Immature natural killer cell (primary cell): Measurements from ENCODE around the gene GALNT3. TPM values are rescaled to one million over a fixed set of nuclear protein-coding genes. Genes with fewer than 3 reads are reported as not detected.
A peak's percentile ranks its signal among the peaks of the same experiment; 100 is the strongest.

ENCODE experiments used
- DNase-seq, 3 donors: peaks; one replicate each; pipeline ENCODE4 v3.0.0; 2022; ENCODE audit warnings: mixed read lengths in 1 of 3
- H3K27ac Mint-ChIP-seq, 6 donors: one replicate each; pipeline ENCODE4 v1.8.0; 2020; ENCODE audit warnings: mixed read lengths in 6 of 6, mild to moderate bottlenecking in 5 of 6, inconsistent platforms in 4 of 6, moderate library complexity in 3 of 6
- H3K27me3 Mint-ChIP-seq, 3 donors: one replicate each; pipeline ENCODE4 v1.8.0; 2020 to 2021; ENCODE audit warnings: low read depth in 3 of 3, mild to moderate bottlenecking in 3 of 3, mixed read lengths in 3 of 3, moderate library complexity in 3 of 3, inconsistent platforms in 1 of 3
- H3K36me3 Mint-ChIP-seq, 3 donors: one replicate each; pipeline ENCODE4 v1.8.0; 2020; ENCODE audit warnings: mixed read lengths in 3 of 3, inconsistent platforms in 2 of 3, mild to moderate bottlenecking in 2 of 3
- H3K4me1 Mint-ChIP-seq, 2 donors: one replicate each; pipeline ENCODE4 v1.8.0; 2020; ENCODE audit warnings: inconsistent platforms in 2 of 2, mild to moderate bottlenecking in 2 of 2, mixed read lengths in 2 of 2, moderate library complexity in 1 of 2
- H3K4me3 Mint-ChIP-seq, 5 donors: one replicate each; pipeline ENCODE4 v1.8.0; 2020; ENCODE audit warnings: mild to moderate bottlenecking in 5 of 5, mixed read lengths in 5 of 5, inconsistent platforms in 3 of 5, moderate library complexity in 3 of 5
- H3K9me3 Mint-ChIP-seq, 6 donors: one replicate each; pipeline ENCODE4 v1.8.0; 2020; ENCODE audit warnings: mild to moderate bottlenecking in 6 of 6, mixed read lengths in 6 of 6, inconsistent platforms in 4 of 6, moderate library complexity in 3 of 6
- polyA plus RNA-seq, 3 donors: library from polyadenylated mRNA; unstranded; fragments of 300-500 nt; fragmentation: Illumina TruSeq; gene quantifications; one replicate each; pipeline ENCODE4 v1.2.3, GENCODE V29; 2021

GALNT3 gene
- polyA plus RNA-seq, 3 donors from 2014 or later = 7.2 to 7.6 (median 7.4) TPM

DNA sequence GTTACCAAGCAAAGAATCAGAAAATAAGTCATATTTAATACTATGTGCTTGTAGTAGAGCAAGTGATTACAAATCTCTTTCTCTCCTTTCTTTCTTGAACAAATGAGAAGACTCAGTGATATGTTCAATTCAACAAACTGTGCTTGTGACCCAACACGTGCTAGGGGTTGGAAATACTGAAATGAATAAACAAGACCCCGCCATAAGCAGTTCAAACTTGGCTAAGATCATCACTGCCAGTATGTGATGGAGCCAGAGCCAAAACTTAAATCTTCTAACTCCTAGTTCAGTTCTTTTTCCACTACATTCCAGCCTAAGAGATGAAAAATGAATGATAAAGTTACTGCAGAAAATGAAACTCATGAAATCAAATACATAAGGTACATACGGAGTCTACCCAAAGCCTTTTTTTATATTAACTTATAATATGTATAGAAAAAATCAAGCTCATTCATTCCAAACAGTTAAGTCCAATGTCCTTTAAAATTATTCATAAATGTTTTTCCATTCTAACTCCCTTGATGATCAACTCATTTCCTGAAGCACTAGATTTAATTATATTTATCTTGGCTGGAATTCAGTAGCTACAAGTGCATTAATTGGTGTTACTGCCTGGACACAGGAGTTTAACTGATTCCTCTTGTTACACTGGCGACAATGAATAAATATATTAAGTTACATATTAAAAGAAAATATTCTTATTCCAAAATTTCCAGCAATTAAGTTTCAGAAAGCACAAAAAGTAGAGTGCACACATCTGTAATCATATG, 36.0 kb downstream of the GALNT3 start:
- Mint-ChIP-seq H3K36me3 (peaks cover 12 to 37% (median 14%) of the 10 kb centered on the region in 3 donors), H3K4me3 (no peak overlapping the region), H3K27me3 (no peaks in the 10 kb centered on the region), H3K4me1 (peaks cover 0 to 2% of the 10 kb centered on the region in 2 donors), H3K9me3 (no peaks in the 10 kb centered on the region), H3K27ac (no peak overlapping the region)
- DNase-seq = no peak

DNA sequence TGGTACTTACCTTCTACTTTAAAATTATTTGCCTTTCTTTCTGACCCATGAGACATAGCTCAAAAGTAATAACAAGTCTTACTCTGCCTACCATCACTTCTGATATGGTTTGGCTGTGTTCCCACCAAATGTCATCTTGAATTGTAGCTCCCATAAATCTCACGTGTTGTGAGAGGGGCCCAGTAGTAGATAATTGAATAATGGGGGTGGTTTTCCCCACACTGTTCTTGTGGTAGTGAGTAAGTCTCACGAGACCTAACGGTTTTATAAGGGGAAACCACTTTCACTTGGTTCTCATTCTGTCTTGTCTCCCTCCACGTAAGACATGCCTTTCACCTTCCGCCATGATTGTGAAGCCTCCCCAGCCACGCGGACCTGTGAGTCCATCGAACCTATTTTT, 47.5 kb downstream of the GALNT3 start:
- Mint-ChIP-seq H3K36me3 (peaks cover 17 to 48% (median 27%) of the 10 kb centered on the region in 3 donors), H3K4me3 (no peak overlapping the region), H3K4me1 (peaks cover 3 to 9% of the 10 kb centered on the region in 2 donors), H3K27ac (no peak overlapping the region), H3K9me3 (peaks cover 0 to 2% (median 0%) of the 10 kb centered on the region in 6 donors), H3K27me3 (no peaks in the 10 kb centered on the region)
- DNase-seq = no peak

DNA sequence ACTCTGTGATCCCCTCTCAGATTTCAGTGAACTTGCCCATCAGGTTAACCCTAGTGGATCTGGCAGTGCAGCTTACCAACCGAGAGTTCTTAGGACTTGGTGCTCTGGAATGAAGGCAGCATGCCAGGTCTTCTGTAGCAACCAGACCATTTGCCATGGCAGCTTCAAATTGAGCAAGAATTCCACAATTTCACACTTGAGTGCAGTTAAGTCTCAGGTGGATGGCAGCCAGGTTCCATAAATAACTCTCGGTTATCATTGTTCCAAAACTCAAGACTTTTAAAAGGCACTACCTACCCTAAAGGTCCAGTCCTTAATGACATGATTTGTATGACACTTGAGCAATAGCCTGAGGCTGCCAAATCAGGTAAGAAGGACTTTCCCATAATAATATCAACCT, 48.1 kb downstream of the GALNT3 start:
- H3K36me3 Mint-ChIP-seq = peaks cover 17 to 51% (median 27%) of the 10 kb centered on the region in 3 donors
- no peaks in the 10 kb centered on the region for H3K27me3 Mint-ChIP-seq
- no peak for DNase-seq
- peaks cover 0 to 2% (median 0%) of the 10 kb centered on the region in 6 donors for H3K9me3 Mint-ChIP-seq
- peak overlapping the region in 1 of 6 donors; percentile 36 for H3K27ac Mint-ChIP-seq
- H3K4me3 Mint-ChIP-seq = no peak overlapping the region
- peaks cover 3 to 9% of the 10 kb centered on the region in 2 donors for H3K4me1 Mint-ChIP-seq

DNA sequence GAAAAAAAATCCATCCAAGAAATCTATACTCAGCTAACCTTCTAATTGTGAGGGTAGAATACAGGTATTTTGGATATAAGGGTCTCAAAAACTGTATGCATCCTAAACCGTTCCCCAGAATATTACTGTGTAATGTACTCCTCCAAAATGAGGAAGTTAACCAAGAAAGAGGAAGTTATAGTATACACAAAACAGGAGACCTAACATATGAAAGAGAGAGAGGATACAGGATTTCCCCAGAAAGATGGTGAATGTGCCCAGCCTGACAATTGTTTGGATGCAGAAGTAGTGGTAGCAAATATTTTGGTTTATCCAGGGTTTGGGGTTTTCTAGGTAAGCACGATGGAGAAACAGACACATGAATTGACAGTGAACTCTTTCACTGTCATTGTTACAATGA, 50.6 kb downstream of the GALNT3 start:
- Mint-ChIP-seq H3K4me3 (no peak overlapping the region), H3K27ac (peak overlapping the region in 3 of 6 donors; percentile 8 to 65 (median 26))

DNA sequence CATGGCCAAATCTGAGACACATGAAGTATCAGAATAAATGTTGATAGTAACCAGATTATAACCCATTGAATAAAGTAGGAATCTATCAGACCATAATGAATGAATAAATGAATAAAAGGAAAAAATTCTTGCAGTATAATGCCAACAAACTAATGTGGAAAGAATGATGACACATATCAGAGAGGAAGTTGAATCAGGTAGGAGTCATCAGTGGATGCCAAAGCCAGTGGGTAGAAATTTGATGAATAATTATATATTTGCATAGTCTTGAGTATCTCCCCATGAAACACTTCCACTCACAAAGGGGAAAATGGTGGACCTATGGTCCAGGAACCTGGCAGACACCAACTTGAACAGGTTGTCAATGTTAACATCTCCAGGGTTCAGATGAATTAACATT, 68.6 kb downstream of the GALNT3 start:
- H3K4me3 Mint-ChIP-seq = no peak overlapping the region
- H3K4me1 Mint-ChIP-seq = no peaks in the 10 kb centered on the region
- no peak overlapping the region for H3K27ac Mint-ChIP-seq
- peaks cover 0 to 3% (median 0%) of the 10 kb centered on the region in 6 donors for H3K9me3 Mint-ChIP-seq
- no peak for DNase-seq
- no peaks in the 10 kb centered on the region for H3K36me3 Mint-ChIP-seq
- H3K27me3 Mint-ChIP-seq = peaks cover 1 to 10% (median 5%) of the 10 kb centered on the region in 3 donors

More for the DNA sequence above, 50.6 kb downstream of the GALNT3 start:
- no peak for DNase-seq
- H3K9me3 Mint-ChIP-seq = peaks cover 0 to 2% (median 0%) of the 10 kb centered on the region in 6 donors
- no peaks in the 10 kb centered on the region for H3K27me3 Mint-ChIP-seq
- peaks cover 15 to 37% (median 32%) of the 10 kb centered on the region in 3 donors for H3K36me3 Mint-ChIP-seq
- peaks cover 3 to 9% of the 10 kb centered on the region in 2 donors for H3K4me1 Mint-ChIP-seq

DNA sequence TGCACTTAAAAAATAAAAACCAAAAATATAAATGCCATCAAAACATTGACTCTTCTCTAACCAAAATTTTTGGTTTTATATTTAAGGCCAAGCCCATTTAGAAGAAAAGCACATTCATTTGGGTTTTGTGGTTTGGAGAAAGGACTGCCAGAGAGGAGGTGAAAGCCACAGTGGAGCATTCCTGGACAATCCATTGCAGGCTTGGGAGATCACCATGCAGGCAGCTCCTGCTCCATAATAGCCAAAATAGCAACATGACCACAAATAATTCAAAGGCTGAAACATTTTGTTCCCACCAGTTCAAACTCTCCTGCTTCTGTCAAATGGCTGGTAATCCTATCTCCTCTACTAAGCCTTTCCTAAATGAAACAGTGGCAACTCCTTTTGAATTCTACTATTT, 73.5 kb downstream of the GALNT3 start:
- no peak overlapping the region for H3K4me3 Mint-ChIP-seq
- H3K36me3 Mint-ChIP-seq = no peaks in the 10 kb centered on the region
- no peaks in the 10 kb centered on the region for H3K4me1 Mint-ChIP-seq
- H3K9me3 Mint-ChIP-seq = no peaks in the 10 kb centered on the region
- DNase-seq = no peak
- no peak overlapping the region for H3K27ac Mint-ChIP-seq
- peaks cover 1 to 16% (median 7%) of the 10 kb centered on the region in 3 donors for H3K27me3 Mint-ChIP-seq

DNA sequence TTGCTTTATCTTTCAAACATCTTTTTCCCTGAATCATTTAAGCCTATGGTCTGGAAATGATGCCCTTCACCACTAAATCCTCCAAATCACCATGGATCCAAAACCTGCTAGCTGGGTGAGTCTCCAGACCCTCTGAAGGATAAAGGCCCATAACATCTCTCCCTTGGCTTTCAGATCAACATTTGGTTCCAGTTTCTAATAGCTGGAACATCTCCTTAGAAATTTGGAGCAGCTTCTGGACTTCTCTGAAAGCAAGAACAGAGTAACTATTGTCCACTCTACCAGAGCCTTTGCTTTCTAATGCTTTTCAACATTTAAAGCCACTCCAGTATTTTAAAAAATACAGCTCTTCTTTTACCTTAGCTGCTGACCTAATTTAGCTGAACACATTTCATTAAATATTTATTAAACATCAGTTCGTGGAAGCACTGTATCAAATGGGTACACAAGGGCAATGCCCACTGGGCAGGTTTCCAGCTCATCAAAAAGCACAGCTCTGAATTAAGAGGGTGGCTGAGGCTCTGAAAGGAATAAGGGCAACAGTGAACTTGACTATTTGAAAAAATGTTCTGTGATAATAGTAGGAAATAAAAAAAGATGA, 75.3 kb downstream of the GALNT3 start:
- no peaks in the 10 kb centered on the region for H3K9me3 Mint-ChIP-seq
- no peak for DNase-seq
- no peaks in the 10 kb centered on the region for H3K4me1 Mint-ChIP-seq
- no peak overlapping the region for H3K27ac Mint-ChIP-seq
- H3K36me3 Mint-ChIP-seq = no peaks in the 10 kb centered on the region
- peaks cover 0 to 16% (median 5%) of the 10 kb centered on the region in 3 donors for H3K27me3 Mint-ChIP-seq
- H3K4me3 Mint-ChIP-seq = no peak overlapping the region

DNA sequence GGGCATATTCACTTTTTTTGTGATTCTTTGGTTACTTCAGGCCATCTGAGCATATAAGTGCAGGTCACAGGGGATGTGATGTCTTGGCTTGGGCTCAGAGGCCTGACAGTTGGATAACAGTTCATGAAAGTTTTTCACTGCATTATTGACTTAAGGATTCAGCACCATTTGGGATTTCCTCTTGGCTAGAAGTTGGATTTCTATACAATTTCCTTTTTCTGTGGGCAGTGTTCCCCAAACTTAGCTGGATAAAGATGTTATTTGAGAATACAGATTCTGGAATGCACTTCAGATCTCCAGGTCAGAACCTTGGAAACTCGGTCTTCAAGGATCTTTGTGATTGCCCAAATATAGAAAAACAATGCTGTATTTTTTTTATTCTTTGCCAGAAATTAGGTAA, 78.0 kb downstream of the GALNT3 start:
- Mint-ChIP-seq H3K27ac (no peak overlapping the region), H3K27me3 (peaks cover 0 to 12% (median under 1%) of the 10 kb centered on the region in 3 donors), H3K36me3 (no peaks in the 10 kb centered on the region), H3K9me3 (no peaks in the 10 kb centered on the region), H3K4me3 (no peak overlapping the region), H3K4me1 (no peaks in the 10 kb centered on the region)
- no peak for DNase-seq

DNA sequence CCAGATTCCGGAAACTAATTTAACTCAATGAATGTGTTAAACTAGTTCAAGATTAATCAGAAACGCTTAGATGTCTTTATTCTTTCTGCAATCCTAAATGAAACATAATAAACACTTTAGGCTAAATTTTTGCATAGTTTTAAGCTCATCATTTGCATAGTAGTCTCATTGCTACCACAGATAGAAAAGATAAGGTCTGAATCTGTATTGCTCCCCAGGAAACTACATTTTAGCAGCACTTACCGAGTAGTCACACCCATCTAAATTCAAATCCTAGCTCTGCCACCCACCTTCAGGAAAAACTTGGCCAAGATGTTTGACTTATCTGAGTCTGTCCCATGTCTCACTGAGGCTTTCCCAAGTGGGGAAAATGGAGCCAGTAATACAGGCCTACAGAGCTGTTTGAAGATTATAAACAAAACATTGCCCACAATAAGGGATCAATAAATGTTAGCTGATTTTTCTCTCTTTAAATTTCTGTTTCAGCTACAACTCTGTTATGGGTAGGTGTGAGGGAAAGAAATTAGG, 87.0 kb downstream of the GALNT3 start:
- Mint-ChIP-seq H3K9me3 (peaks cover 0 to 12% (median 5%) of the 10 kb centered on the region in 6 donors), H3K27me3 (peaks cover 2 to 5% (median 4%) of the 10 kb centered on the region in 3 donors), H3K4me1 (no peaks in the 10 kb centered on the region), H3K36me3 (peaks cover 0 to 5% (median 0%) of the 10 kb centered on the region in 3 donors), H3K27ac (no peak overlapping the region), H3K4me3 (no peak overlapping the region)
- no peak for DNase-seq

DNA sequence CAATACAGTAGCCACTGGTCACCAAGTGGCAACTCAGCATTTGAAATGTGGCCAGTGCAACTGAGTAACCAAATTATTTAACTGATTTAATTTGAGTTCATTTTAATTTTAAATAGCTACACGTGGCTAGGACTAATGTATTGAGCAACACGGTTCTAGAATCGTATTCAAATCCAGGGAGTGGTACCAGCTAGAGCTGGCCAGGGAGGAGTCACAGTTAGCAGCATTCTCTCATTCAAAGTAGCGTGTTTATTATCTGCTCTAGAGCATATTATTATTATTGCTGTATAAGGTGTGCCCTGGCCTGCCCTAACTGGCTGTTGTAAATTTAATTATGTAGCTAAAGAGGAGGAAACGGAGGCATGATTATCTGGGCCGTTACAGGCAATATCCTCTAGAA, 92.9 kb downstream of the GALNT3 start:
- no peaks in the 10 kb centered on the region for H3K36me3 Mint-ChIP-seq
- H3K4me1 Mint-ChIP-seq = no peaks in the 10 kb centered on the region
- no peak for DNase-seq
- H3K9me3 Mint-ChIP-seq = peaks cover 0 to 2% (median 0%) of the 10 kb centered on the region in 6 donors
- peaks cover 0 to 4% (median 0%) of the 10 kb centered on the region in 3 donors for H3K27me3 Mint-ChIP-seq
- H3K4me3 Mint-ChIP-seq = no peak overlapping the region
- H3K27ac Mint-ChIP-seq = no peak overlapping the region

DNA sequence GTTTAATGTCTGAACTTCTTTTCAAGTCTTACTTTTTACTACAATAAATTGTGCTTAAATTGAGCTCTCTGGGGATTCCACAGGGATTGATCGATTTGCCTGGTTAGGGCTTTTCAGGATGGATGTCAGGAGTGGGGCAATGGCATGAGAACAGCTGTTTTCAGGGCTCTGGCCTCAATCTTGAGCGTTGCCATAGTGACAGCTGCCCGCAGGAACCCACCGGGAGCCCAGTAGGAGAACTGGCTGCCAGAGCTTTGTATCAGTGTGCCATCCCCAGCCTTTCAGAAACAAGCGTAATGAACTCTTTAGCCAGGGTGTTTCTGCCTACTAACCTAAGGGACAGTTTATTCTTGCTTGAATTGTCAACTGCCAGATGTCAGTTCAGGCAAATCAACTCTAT, 93.5 kb downstream of the GALNT3 start:
- Mint-ChIP-seq H3K27me3 (peaks cover 0 to 4% (median 0%) of the 10 kb centered on the region in 3 donors), H3K9me3 (peaks cover 0 to 2% (median 0%) of the 10 kb centered on the region in 6 donors), H3K36me3 (no peaks in the 10 kb centered on the region), H3K4me1 (no peaks in the 10 kb centered on the region), H3K27ac (no peak overlapping the region), H3K4me3 (no peak overlapping the region)
- DNase-seq = no peak

DNA sequence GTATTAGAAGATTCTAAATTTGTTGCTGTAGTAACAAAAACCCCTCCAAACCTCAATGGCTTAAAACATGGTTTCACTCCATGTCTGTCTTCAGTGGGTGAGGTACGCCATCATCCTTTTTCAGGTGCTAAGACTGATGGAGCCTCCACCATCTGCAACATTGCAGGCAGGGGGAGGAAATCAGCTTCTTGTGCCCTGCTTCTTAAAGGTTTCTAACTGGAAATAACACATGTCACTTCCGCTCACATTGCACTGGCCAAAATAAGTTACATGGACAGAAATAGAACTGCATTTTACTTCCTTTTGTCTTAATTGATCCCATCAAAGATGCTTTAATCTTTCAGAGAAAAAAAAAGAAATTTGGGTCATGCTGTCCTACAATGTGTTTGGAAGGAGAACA, 94.1 kb downstream of the GALNT3 start:
- no peak overlapping the region for H3K27ac Mint-ChIP-seq
- no peak overlapping the region for H3K4me3 Mint-ChIP-seq
- DNase-seq = no peak
- H3K9me3 Mint-ChIP-seq = no peaks in the 10 kb centered on the region
- no peaks in the 10 kb centered on the region for H3K36me3 Mint-ChIP-seq
- H3K27me3 Mint-ChIP-seq = peaks cover 0 to 4% (median 0%) of the 10 kb centered on the region in 3 donors
- H3K4me1 Mint-ChIP-seq = no peaks in the 10 kb centered on the region

DNA sequence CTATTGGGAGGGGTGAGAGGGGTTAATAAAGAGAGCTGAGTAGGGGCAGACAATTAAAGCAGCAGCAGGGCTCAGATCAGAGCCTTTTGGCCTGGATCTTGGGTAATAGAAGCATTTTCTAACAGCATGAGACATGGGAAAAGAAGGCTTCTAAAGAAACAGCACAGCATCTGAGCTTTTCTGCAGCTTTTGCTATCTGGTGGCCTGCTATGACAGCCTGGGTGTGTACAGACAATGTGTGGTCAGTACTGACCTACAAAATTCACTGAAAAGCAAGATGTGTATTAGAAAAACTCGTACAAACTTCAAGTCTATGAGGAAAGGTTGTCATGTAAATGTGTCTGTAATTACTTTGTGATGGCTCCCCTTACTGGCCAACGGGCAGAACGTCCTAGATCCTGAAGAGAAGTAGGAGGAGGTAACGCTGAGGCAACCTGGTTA, 95.6 kb downstream of the GALNT3 start:
- H3K4me3 Mint-ChIP-seq = no peak overlapping the region
- H3K27ac Mint-ChIP-seq = no peak overlapping the region
- DNase-seq = peak; percentile 6 to 14 (median 12)
- H3K36me3 Mint-ChIP-seq = no peaks in the 10 kb centered on the region
- no peaks in the 10 kb centered on the region for H3K9me3 Mint-ChIP-seq
- H3K4me1 Mint-ChIP-seq = no peaks in the 10 kb centered on the region
- peaks cover 0 to 2% (median 0%) of the 10 kb centered on the region in 3 donors for H3K27me3 Mint-ChIP-seq
